GM19463 (cell line): ENCODE data around the gene SNX32.
"Not testable (repeated sequence)": the region's sequence is repeated elsewhere in the genome, so short reads cannot be mapped to it uniquely, and the experiment has no call there.

Source experiments
- ATAC-seq: cut with Tn5 transposase; IDR thresholded peaks from one replicate; pipeline ENCODE4 v1.9.1; 2021; ENCODE audit warnings: mild to moderate bottlenecking, moderate library complexity; ENCODE audit not compliant: unreplicated experiment

The SNX32 gene

DNA sequence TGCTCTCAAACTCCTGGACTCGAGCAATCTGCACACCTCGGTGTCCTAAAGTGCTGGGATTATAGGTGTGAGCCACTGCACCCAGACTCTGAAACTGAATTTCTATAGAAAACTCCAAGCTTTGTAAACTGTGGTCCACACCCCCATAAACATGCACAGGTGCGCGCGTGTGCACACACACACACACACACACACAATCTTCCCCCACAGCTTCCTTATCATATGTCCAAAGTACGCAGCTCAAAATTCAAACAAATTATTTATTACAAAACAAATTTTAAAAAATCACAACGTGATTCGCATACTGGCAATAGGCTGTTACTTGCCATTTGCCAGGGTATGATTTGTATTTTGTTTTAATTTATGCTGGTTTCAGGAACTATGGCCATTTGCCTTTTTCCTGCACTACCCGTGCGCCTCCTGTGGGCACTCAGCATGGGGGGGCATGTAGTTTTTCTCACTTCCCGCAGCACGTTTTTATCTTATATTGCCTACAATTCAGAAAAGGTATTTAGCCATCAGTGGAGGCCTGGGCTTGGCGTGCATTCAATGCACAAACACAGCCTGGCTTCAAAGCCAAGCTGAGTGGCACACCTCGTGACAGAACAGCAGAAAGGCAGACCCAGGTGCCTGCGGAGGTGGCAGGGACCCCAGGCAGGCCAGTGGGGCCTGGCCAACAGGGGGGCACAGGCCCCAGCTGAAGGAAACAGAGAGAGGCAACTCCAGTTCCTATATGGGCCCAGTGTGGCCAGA lies 10.8 kb upstream of the SNX32 start:
- no peak for ATAC-seq

DNA sequence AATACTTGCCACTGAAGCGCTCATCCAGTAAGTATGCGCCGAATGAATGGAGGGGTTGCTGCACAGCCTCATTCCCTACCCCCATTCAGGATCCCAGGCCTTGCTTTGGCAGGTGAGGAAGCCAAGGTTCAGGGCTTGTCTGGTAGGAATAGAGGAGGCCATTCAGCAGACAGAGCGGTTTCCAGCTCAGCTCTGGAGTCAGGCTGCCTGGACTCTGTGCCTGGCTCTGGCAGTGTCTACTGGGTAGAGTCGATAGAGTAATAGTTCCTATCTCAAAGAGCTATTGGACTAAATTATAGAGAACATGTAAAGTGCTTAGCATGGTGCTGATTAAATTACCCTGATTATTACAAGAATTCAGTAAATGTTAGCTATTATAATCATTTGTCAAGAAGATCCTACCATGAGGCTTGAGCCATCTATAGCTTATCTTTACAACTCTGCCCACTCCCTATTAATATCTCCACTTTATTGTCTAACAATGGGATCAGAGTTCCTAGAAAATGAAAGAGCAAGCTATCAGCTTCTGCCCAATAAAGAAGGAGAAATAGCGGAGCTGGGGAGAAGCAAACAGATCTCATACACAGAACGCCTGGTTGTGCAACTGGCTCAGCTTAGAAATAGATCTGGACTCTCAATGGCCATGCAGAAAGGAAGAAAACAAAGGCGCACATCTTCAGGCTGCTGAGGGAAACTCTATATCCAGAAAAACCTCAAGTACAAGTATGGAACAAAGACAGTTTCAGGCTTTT lies 6.6 kb upstream of the SNX32 start:
- ATAC-seq: no peak

DNA sequence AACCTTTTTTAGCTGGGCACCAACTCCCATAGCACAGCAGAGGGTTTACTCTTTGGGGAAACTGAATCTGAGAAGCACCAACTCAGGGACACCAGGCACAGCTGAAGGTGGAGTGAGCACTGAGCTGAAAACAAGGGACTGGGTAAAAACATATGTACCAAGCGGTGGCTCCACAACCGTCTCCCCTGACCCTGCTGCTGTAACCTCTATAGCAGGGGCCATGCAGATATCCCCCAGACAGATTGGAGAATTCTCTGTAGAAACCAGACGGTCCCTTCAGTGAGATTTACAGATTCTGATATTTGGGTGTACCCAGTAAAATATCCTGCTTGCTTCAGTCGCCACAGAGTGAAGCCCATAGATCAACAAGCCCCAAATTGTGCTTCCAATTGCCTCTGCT lies 4.3 kb upstream of the SNX32 start:
- ATAC-seq: no peak

DNA sequence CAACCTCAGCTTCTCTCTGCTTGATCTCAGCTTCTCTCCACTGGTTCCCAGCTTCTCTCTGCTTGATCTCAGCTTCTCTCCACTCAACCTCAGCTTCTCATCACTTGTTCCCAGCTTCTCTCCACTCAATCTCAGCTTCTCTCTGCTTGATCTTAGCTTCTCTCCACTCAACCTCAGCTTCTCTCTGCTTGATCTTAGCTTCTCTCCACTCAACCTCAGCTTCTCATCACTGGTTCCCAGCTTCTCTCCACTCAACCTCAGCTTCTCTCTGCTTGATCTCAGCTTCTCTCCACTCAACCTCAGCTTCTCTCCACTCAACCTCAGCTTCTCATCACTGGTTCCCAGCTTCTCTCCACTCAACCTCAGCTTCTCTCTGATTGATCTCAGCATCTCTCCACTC lies 1.5 kb upstream of the SNX32 start:
- ATAC-seq: not testable (repeated sequence)

DNA sequence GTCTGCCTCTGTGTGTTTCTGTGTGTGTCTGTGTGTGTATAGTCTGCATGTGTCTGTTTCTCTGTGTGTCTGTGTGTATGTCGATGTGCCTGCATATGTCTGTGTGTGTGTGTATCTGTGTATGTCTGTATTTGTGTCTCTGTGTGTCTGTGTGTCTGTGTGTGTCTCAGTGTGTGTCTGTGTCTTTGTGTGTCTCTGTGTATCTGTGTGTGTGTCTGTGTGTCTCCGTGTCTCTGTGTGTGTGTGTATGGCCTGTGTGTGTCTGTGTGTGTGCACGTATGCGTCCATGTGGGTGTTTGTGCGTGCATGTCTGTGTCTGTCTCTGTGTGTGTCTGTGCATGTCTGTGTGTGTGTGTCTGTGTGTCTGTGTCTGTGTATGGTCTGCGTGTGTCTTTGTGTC lies 439 bp downstream of the SNX32 start:
- no peak for ATAC-seq

DNA sequence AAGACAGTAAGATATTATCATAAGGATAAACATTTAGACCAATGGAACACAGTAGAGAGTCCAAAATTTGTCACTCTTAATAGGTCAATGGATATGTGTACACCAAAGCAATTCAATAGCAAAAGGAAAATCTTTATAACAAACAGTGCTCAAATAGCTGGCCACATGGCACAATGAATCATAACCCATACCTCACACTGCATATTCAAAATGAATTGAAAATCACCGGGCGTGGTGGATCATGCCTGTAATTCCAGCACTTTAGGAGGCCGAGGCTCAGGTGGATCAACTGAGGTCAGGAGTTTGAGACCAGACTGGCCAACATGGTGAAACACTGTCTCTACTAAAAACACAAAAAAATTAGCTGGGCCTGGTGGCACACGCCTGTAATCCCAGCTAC lies 8.4 kb downstream of the SNX32 start:
- ATAC-seq: no peak

DNA sequence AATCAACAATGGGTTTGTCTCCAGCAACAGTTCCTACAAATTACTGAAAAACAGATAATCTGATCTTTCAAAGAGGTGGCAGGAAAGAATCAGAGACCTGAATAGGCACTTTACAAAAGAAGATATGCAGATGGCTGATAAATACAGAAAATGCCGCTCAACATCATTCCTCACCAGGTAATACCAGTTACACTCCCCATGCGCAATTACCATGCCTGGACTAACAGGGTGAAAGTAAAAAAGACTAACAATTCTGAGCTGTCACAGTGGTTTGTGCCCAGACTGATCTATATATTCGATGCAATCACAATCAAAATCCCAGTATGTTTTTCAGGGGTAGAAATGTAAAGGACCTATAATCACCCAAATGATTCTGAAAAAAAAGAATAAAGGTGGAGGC lies 10.0 kb downstream of the SNX32 start:
- ATAC-seq: no peak

DNA sequence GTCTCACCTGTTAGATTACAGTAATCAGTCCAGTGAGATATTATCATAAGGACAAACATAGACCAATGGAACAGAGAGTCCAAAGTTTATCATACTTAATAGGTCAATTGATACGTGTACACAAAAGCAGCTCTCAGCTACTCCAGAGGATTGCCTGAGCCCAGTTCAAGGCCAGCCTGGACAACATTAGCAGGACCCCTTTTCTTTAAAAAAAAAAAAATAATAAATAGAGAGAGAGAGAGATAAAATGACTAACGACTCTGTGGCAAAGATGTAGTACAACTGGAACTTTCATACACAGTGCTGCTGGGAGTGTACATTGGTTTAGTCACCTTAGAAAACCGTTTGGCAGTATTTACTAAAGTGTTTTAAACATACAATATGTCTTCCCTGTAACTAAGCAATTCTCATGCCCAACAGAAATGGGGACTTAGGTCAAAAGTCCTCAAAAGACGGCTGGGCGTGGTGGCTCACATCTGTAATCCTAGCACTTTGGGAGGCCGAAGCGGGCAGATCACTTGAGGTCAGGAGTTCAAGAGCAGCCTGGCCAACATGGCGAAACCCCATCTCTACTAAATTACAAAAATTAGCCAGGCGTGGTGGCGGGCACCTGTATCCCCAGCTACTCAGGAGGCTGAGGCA lies 10.6 kb downstream of the SNX32 start:
- ATAC-seq: no peak

DNA sequence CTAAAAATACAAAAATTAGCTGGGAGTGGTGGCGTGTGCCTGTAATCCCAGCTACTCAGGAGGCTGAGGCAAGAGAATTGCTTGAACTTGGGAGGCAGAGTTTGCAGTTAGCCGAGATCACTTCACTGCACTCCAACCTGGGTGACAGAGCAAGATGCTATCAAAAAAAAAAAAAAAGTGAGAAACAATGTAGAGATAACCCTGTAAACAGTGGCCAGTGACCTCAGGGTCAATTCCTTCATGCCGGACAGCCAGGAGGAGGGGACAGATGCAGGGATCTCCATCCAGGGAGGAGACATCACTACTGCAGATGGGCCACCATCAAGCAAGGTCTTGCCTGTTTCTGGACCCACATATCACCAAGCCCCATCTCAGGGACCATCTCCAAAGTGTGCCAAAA lies 14.0 kb downstream of the SNX32 start:
- ATAC-seq: no peak

DNA sequence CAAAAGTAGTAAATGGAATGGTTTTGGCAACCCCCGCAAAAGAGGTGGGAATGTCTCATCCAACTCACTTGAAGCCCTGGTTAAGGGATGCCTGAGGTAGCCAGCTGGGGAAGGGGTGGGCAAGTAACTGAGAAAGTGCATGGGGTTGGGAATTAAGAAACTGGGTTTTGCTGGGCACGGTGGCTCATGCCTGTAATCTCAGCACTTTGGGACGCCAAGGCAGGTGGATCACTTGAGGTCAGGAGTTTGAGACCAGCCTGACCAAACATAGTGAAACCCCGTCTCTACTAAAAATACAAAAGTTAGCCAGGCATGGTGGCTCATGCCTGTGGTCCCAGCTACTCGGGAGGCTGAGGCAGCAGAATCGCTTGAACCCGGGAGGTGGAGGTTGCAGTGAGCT lies 14.9 kb downstream of the SNX32 start:
- ATAC-seq: not testable (repeated sequence)

DNA sequence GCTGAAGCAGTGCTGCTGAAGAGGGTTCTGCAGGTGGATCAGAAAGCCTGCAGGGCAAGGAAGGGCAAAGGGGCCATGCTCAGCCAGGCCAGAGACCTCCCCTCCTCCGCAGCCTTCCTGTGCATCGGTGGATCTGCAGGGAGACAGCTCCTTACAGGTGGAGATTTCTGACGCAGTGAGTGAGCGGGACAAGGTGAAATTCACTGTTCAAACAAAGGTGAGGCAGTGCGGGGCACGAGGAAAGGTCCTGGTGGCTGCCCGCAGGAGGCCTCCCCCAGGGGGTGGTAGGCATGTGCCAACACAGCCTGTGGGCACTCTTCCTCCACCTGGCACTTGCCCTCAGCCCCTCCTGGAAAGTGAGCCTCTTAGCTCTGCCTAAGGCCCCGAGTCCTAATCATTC lies 15.6 kb downstream of the SNX32 start:
- no peak for ATAC-seq

DNA sequence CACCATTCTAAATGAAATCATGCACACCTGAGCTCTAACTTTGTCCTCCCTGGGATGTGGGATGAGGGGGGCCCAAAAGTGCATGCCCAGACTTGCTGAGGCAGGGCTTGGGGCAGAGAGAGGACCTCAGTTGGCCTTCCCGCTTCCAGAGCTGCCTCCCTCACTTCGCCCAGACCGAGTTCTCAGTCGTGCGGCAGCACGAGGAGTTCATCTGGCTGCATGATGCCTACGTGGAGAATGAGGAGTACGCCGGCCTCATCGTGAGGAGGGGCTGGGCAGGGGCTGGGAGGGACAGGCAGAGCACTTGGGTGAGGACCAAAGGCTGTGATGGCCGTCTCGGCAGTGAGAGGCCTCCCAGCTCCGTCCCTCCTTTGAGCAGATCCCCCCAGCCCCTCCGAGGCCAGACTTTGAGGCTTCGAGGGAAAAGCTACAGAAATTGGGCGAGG lies 16.0 kb downstream of the SNX32 start:
- ATAC-seq: no peak

DNA sequence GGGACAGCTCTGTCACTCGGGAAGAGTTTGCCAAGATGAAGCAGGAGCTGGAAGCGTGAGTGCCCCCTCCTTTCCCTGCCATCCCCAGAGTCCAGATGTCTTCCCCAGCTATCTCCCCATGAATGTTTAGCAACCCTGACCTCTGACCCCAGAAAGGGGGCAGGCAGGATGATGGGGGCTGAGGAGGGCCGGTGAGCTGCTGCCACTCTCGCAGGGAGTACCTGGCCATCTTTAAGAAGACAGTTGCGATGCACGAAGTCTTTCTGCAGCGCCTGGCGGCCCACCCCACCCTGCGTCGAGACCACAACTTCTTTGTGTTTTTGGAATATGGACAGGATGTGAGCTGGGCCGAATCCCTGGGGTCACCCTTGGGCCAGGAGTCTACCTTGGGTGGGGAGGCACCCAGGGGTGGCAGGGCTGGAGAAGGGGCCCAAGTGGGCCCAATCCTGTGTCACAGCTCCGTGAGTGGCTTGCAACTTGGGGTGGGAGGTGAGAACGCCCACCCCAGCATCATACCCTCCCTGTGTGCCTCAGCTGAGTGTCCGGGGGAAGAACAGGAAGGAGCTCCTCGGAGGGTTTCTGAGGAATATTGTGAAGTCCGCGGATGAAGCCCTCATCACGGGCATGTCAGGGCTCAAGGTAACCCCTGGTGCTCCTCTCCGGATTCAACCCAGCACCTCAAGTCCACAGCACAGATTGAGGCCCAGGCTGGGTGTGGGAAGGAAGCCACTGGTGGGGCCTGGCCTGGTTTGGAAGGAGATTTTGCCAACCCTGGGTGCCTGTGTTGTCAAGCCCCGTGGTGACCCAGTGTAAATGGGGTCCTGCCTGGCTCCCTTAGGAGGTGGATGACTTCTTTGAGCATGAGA lies 16.7 kb downstream of the SNX32 start:
- ATAC-seq: no peak

DNA sequence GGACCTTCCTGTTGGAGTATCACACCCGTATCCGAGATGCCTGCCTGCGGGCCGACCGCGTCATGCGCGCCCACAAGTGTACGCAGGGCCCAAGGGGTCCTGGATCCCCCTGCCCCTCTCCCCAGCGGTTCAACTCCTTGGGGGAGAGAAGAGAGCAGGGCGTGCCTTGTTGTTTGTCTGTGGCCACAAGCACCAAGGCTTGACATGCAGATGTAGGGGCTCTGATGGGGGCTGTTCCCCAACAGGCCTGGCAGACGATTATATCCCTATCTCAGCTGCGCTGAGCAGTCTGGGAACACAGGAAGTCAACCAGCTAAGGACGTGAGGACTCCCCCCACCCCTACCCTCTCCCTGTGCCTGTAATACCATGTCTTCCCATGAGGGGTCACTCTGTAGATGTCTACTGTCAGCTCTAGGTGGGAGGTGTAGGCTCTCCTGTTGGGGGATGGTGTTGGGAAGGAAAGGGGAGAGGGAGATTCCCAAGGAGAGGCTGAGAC lies 17.4 kb downstream of the SNX32 start:
- no peak for ATAC-seq

DNA sequence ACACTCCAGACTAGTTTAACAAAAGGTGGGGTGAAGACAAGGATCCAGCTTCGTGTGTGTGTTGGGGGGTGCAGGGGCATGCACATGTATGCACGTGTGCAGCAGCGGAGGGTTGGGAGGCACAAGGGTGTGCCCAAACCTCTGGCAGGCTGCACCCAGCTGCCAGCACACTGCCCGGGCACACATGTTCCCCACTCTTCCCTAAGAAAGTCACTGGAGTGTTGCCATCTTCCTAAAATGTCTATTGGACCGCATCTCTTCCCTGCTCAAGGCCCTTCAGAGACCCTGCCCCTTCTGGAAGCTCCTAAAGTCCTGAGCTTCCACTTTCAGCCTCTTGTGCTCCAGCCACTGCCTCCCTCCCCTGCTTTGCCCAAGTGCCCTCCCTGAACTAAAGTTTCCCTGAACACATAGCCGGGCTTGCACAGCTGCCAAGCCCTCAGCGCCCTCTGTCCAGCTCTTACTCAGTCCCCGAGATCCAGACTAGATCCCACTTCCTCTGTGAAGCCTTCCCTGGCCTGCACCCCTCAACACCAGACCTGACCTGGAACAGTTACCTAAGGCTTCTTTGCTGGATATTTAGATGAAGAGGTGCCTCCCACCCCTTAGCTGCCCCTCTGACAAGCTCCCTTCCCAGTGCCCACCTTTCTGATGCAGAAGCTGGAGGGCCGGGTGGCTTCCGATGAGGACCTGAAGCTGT lies 18.2 kb downstream of the SNX32 start:
- no peak for ATAC-seq

DNA sequence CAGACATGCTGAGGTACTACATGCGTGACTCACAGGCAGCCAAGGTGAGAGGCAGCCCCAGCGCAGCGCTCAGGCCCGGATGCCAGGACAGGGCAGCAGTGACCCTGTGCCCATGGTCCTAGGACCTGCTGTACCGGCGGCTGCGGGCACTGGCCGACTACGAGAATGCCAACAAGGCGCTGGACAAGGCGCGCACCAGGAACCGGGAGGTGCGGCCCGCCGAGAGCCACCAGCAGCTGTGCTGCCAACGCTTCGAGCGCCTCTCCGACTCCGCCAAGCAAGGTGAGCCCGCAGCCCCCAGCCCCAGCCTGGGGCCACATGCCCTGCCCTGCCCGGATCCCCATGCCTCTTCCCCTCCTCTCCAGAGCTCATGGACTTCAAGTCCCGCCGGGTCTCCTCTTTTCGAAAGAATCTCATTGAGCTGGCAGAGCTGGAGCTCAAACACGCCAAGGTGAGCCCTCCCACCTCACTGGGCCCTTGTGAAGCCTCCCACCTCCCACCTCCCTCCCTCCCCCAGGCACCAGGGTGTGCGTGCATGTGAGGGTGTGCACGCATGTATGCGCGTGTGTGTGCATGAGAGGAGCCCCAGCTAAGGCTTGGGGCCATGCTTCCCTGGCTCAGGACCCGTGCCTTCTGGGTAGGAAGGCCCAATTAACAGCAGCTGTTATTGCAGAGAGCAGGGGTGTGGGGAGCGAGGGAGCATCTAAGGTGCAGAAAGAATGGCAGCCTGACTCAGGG lies 18.9 kb downstream of the SNX32 start:
- ATAC-seq: no peak

DNA sequence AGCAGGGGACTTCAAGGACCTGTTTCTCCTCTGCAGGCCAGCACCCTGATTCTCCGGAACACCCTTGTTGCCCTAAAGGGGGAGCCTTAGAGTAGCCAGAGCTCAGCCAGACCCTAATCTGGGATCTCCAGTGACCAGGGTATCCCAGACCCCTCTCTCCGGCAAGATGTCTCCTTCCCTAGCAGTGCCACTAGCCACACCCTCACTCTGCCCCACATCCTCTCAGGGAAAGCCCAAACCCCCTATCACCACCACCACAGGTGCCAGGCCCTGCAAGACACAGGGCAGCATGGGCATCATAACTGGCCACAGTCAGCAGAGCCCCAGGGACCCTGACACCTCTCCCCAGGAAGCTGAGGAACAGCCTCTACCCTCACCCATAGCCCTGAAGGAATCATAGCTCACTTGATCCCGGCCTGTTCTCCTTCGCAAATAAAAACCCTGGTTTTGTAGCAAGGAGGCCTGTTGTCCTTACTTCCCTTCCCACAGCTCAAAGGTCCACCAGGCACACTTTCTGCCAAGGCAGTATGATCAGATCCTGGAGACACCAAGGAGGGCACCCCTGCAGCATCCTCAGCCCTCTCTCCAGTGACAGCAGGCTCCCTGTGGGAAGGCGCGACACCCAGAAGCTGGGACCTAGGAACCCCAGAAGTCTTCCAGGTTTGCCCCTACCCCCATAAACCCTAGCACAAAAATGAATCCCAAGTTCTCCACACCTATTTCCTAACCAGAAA lies 19.6 kb downstream of the SNX32 start:
- ATAC-seq: no peak

DNA sequence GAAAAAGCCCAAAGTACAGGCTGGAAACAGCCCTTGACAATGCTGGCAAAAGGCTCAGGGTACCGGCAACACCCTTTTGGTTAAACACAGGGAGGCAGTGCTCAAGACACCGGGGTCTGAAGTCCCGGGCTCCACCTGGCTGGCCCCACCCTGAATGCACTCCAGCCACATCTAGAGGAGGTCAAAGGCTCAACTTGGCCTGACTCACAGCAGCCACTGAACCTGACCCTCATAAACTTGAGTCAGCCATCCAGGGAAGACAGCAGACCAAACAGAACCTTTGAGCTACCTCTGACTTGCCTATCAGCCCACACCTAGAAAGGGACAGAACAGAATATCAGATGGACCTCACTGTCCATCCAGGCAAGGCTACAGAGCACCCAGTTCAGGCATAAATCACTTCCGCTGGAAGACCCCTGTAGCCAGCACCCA lies 20.4 kb downstream of the SNX32 start:
- ATAC-seq: no peak
